A549 treated with CORT108297 at 1 μM for 4 hours (cell line): Measurements from ENCODE around the gene WASHC2C. TPM values are rescaled to one million over a fixed set of nuclear protein-coding genes. Genes with fewer than 3 reads are reported as not detected.

Experiments
- total RNA-seq: library from RNA; stranded (reverse); fragments of 200-300 nt; extraction: Qiagen RNA extraction; gene quantifications from 5 replicates; pipeline ENCODE4 v1.2.3, GENCODE V29; 2022

The WASHC2C gene
- 16.4 to 21.6 TPM (median 20.2 TPM) in 5 replicates for total RNA-seq

DNA sequence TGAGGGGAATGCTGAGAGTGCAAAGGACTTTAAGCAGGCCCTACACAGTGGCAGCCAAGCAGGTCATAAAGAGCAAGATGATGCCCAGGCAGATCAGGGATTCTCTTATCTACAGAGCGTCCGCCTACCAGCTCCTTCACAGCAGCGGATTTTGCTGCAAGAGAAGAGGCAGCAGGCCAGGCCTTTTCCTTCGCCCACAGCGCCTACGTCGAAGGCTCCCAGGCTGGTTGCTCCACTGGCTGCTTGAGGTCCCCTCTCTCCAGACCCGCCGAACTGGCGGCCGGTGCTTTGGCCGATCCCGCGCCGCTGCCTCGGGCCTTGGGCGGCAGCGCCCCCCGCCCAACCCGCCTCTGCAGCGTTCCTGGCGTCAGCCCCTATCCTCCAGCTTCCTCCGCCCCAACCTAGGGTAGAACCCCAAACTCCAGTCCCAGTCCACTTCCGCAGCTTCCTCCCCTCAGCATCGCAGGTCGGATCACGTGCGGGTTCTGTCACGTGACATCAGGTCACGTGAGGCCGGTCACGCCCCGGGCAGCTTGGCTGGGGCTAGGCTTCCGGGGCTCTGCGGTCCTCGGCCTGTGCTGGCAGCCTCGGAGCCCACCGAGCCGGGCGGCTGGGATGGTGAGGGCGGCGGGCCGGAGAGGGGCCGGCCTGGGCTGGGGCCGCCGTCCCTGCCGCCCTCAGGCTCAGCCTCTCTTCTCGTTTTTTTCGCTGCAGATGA, at the start of gene WASHC2C:
WASHC2C (plus strand) TSS at position 564 of the 718 bp plus-strand sequence; CDS start at position 616, 52 bp downstream.

Other genes starting within 250 kb of the WASHC2C start
- gene ZFAND4, start 54.5 kb upstream of the WASHC2C start, total RNA-seq, result 4.4 to 6.0 TPM (median 5.5 TPM) in 5 replicates
- gene AGAP4, start 120.2 kb downstream of the WASHC2C start, total RNA-seq, result 6.3 to 9.0 TPM (median 7.7 TPM) in 5 replicates
- gene TIMM23, start 245.2 kb downstream of the WASHC2C start, total RNA-seq, result 147 to 159 TPM (median 154 TPM) in 5 replicates